Glutamatergic neuron (in vitro differentiated cells): ENCODE measurements around the gene MACROD2. TPM values are rescaled to one million over a fixed set of nuclear protein-coding genes. Genes with fewer than 3 reads are reported as not detected.

Experiments
- DNase-seq: peaks from one replicate; pipeline ENCODE4 v3.0.0; 2022
- H3K27ac Mint-ChIP-seq: one replicate; pipeline ENCODE4 v1.8.0; 2020; ENCODE audit warnings: mild to moderate bottlenecking, mixed read lengths, inconsistent platforms; ENCODE audit not compliant: unreplicated experiment
- H3K27me3 Mint-ChIP-seq: one replicate; pipeline ENCODE4 v1.8.0; 2020; ENCODE audit warnings: mild to moderate bottlenecking, moderate library complexity, mixed read lengths, inconsistent platforms; ENCODE audit not compliant: unreplicated experiment
- H3K36me3 Mint-ChIP-seq: one replicate; pipeline ENCODE4 v1.8.0; 2020; ENCODE audit warnings: mild to moderate bottlenecking, mixed read lengths, inconsistent platforms; ENCODE audit not compliant: unreplicated experiment
- H3K4me1 Mint-ChIP-seq: one replicate; pipeline ENCODE4 v1.8.0; 2020; ENCODE audit warnings: mild to moderate bottlenecking, low read depth, mixed read lengths, inconsistent platforms; ENCODE audit not compliant: unreplicated experiment
- H3K4me3 Mint-ChIP-seq: one replicate; pipeline ENCODE4 v1.8.0; 2020; ENCODE audit warnings: mild to moderate bottlenecking, mixed read lengths, inconsistent platforms; ENCODE audit not compliant: unreplicated experiment
- H3K9me3 Mint-ChIP-seq: one replicate; pipeline ENCODE4 v1.8.0; 2020; ENCODE audit warnings: mild to moderate bottlenecking, moderate library complexity, mixed read lengths, inconsistent platforms; ENCODE audit not compliant: unreplicated experiment
- total RNA-seq: library from RNA; stranded (reverse); fragmentation: NEBNext Ultra II Directional; extraction: Animal tissue kit (Norgen Biotek cat#: 25700); gene quantifications from one replicate; pipeline ENCODE4 v1.2.1, GENCODE V29; 2021; ENCODE audit not compliant: unreplicated experiment
- TF ChIP-seq, protein P1 (sequence below): fragments of 200-600 bp; sonication (generic); IDR thresholded peaks from one replicate; pipeline ENCODE4 v1.5.0; 2021; ENCODE audit not compliant: partially characterized antibody, unreplicated experiment

Gene MACROD2
- total RNA-seq, 1 donor from 2014 or later, result 8.7 TPM

DNA sequence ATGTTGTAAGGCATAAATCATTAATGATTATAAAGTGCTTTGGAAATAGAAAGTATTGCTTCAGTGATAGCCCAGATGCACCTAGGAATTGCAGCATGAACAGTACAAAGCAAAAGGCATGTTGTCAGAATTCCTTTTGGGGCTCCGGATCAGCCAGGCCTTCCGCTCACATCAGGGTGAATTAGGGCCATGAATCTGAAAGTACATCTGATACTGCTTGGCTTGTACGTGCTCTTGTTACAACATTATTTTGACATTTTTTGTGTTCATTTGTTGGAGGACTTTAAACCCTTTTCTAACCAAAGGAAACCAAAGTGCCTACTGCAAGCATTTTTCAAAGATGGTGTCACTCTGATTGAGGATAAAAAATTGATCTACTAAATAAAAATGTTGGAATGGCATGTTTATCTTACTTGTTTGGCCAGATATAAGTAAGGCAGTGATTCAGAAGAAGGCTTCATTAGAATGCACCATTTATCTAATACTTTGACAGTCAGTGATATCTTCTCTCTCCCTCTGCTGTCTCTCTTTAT, 1347.7 kb downstream of the MACROD2 start:
- H3K4me3 Mint-ChIP-seq, result no peak overlapping the region
- H3K27ac Mint-ChIP-seq, result no peak overlapping the region
- H3K4me1 Mint-ChIP-seq, result no peaks in the 10 kb centered on the region
- no peaks in the 10 kb centered on the region for H3K9me3 Mint-ChIP-seq
- no peaks in the 10 kb centered on the region for H3K27me3 Mint-ChIP-seq
- H3K36me3 Mint-ChIP-seq, result no peaks in the 10 kb centered on the region
- TF ChIP-seq, protein P1, sequence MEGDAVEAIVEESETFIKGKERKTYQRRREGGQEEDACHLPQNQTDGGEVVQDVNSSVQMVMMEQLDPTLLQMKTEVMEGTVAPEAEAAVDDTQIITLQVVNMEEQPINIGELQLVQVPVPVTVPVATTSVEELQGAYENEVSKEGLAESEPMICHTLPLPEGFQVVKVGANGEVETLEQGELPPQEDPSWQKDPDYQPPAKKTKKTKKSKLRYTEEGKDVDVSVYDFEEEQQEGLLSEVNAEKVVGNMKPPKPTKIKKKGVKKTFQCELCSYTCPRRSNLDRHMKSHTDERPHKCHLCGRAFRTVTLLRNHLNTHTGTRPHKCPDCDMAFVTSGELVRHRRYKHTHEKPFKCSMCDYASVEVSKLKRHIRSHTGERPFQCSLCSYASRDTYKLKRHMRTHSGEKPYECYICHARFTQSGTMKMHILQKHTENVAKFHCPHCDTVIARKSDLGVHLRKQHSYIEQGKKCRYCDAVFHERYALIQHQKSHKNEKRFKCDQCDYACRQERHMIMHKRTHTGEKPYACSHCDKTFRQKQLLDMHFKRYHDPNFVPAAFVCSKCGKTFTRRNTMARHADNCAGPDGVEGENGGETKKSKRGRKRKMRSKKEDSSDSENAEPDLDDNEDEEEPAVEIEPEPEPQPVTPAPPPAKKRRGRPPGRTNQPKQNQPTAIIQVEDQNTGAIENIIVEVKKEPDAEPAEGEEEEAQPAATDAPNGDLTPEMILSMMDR, result no peak
- DNase-seq, result no peak

DNA sequence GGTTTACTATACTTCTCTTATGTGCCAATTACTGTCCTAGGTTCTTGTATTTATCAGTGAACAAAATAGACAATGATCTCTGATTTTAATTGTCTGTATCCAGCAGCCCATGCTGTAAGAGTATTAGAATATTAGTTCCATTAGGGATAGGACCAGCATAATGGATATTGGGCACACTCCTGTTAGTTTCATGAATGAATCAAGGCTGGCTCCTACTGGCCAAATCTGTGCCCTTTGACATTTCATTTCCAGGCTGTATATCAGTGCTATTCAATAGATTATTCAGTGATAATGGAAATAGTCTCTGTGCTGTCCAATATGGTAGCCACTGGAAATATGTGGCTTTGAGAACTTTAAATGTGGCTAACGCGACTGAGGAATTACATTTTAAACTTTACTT, 1350.0 kb downstream of the MACROD2 start:
- Mint-ChIP-seq H3K27me3 (peaks cover 2% of the 10 kb centered on the region), H3K4me1 (no peaks in the 10 kb centered on the region), H3K27ac (no peak overlapping the region), H3K4me3 (no peak overlapping the region), H3K36me3 (peaks cover 5% of the 10 kb centered on the region), H3K9me3 (no peaks in the 10 kb centered on the region)
- DNase-seq, result no peak
- TF ChIP-seq, protein P1, result no peak

DNA sequence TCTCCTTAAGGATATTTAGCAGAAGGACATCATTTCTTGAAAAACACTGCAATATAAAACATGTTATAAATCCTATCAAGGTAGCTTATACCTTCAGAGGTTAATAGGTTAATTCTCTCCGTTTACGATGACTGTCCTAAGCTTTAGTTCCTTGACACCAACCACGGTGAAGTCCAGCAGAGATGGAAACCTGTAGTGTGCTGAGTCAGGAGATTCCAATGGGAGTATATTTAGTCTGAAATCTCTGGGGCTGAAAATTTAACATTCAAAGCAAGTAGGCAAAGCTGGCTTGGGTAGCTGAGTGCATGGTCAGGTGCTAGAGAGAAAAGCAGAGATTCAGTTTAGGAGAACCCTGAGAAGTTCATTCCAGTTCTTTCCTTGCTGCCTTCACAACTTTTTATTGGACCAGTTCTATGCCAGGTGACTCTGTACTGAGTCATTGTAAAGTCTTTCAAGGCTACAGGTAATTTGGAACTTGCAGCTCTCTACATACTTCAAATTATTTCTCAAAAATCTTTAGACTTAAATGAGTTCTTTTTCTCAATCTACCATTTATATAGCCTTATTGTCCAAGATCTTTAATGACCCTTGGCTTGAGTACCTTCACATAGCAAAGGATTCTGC, 1351.5 kb downstream of the MACROD2 start:
- TF ChIP-seq, protein P1, result no peak
- no peaks in the 10 kb centered on the region for H3K9me3 Mint-ChIP-seq
- DNase-seq, result no peak
- H3K4me3 Mint-ChIP-seq, result no peak overlapping the region
- no peak overlapping the region for H3K27ac Mint-ChIP-seq
- H3K36me3 Mint-ChIP-seq, result peaks cover 5% of the 10 kb centered on the region
- no peaks in the 10 kb centered on the region for H3K4me1 Mint-ChIP-seq
- H3K27me3 Mint-ChIP-seq, result peaks cover 2% of the 10 kb centered on the region

DNA sequence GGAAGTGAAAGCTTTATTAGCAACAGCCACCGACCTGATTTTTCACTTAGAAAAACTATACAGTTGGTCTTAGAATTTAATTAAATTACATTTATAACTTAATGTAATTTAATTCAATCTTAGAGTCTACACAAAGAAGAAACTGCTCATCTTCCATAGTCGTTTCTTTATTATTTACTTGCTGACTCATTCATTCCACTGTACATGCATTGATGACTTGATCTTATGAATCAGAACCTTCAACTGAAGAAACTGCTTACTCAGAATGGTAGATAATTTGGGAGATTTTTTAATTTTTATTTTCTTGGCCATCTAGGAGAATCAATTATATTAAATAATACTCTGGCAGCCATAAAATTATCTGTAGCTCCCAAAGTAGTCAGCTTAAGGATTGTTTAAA, 1363.7 kb downstream of the MACROD2 start:
- H3K27me3 Mint-ChIP-seq, result peaks cover 3% of the 10 kb centered on the region
- H3K36me3 Mint-ChIP-seq, result no peaks in the 10 kb centered on the region
- H3K9me3 Mint-ChIP-seq, result no peaks in the 10 kb centered on the region
- no peak for DNase-seq
- H3K4me3 Mint-ChIP-seq, result no peak overlapping the region
- no peak overlapping the region for H3K27ac Mint-ChIP-seq
- H3K4me1 Mint-ChIP-seq, result peaks cover 6% of the 10 kb centered on the region
- TF ChIP-seq, protein P1, result no peak

DNA sequence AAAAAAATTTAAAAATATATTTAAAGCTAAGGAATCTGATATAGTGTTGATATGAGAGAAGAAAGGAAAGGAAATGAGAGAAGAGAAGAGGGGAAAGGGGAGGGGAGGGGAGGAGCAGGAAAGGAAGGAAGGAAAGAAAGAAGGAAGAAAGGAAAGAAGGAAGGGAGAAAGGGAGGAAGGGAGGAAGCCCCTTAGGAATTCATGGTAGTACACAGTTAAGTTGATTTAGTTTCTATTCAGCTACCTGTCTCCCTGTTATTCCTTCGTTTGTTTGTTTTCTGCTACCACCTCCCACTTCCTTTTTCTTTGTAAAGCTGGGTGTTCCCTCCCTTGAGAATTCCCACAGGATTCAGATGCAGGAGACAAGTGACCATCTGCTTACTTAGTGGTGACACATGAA, 1367.5 kb downstream of the MACROD2 start:
- TF ChIP-seq, protein P1, result no peak
- no peak for DNase-seq
- no peak overlapping the region for H3K27ac Mint-ChIP-seq
- H3K4me3 Mint-ChIP-seq, result no peak overlapping the region
- no peaks in the 10 kb centered on the region for H3K36me3 Mint-ChIP-seq
- H3K9me3 Mint-ChIP-seq, result no peaks in the 10 kb centered on the region
- peaks cover 3% of the 10 kb centered on the region for H3K27me3 Mint-ChIP-seq
- peaks cover 9% of the 10 kb centered on the region for H3K4me1 Mint-ChIP-seq
